ENCODE results near the gene RARA.

RARA gene

GRCh38 chr17:40341808-40342503 lies 33.0 kb downstream of the RARA start:
- DNase-seq (ENCODE audit: extremely low spot score, insufficient read length, low read depth) (no peak), FAIRE-seq (no peak)

- FAIRE-seq, result no peak
- DNase-seq (ENCODE audit: extremely low spot score, insufficient read length, low read depth), result no peak
Measured at GRCh38 chr17:40342504-40343218, 33.7 kb downstream of the RARA start.

- no peak for DNase-seq (ENCODE audit: extremely low spot score, insufficient read length, low read depth)
- no peak for FAIRE-seq
Measured at GRCh38 chr17:40343219-40344119, 34.5 kb downstream of the RARA start.

GRCh38 chr17:40344421-40345160 lies 35.6 kb downstream of the RARA start:
- no peak for DNase-seq (ENCODE audit: extremely low spot score, insufficient read length, low read depth)
- FAIRE-seq, result no peak

- DNase-seq (ENCODE audit: extremely low spot score, insufficient read length, low read depth), result no peak
- no peak for FAIRE-seq
Measured at GRCh38 chr17:40345161-40345993, 36.4 kb downstream of the RARA start.

GRCh38 chr17:40345994-40346764 lies 37.2 kb downstream of the RARA start:
- DNase-seq (ENCODE audit: extremely low spot score, insufficient read length, low read depth) (no peak), FAIRE-seq (no peak)

GRCh38 chr17:40346765-40347158 lies 37.8 kb downstream of the RARA start:
- no peak for DNase-seq (ENCODE audit: extremely low spot score, insufficient read length, low read depth)
- FAIRE-seq, result no peak

GRCh38 chr17:40347319-40348135 lies 38.5 kb downstream of the RARA start:
- no peak for DNase-seq (ENCODE audit: extremely low spot score, insufficient read length, low read depth)
- FAIRE-seq, result no peak

- FAIRE-seq (no peak), DNase-seq (ENCODE audit: extremely low spot score, insufficient read length, low read depth) (no peak)
Measured at GRCh38 chr17:40348136-40348504, 39.1 kb downstream of the RARA start.

- DNase-seq (ENCODE audit: extremely low spot score, insufficient read length, low read depth) (no peak), FAIRE-seq (no peak)
Measured at GRCh38 chr17:40348562-40349476, 39.8 kb downstream of the RARA start.

GRCh38 chr17:40349477-40349894 lies 40.5 kb downstream of the RARA start:
- FAIRE-seq, result no peak
- DNase-seq (ENCODE audit: extremely low spot score, insufficient read length, low read depth), result no peak

GRCh38 chr17:40349895-40350688 lies 41.1 kb downstream of the RARA start:
- DNase-seq (ENCODE audit: extremely low spot score, insufficient read length, low read depth), result no peak
- no peak for FAIRE-seq

- FAIRE-seq (no peak), DNase-seq (ENCODE audit: extremely low spot score, insufficient read length, low read depth) (no peak)
Measured at GRCh38 chr17:40350689-40351358, 41.8 kb downstream of the RARA start.

- no peak for DNase-seq (ENCODE audit: extremely low spot score, insufficient read length, low read depth)
- FAIRE-seq, result no peak
Measured at GRCh38 chr17:40351359-40352236, 42.6 kb downstream of the RARA start.
